Keratinocyte (primary cell): ENCODE data around the gene GRM1.

Source experiments
- EZH2 ChIP-seq: IDR thresholded peaks from one replicate; pipeline ENCODE4 v1.6.1; 2012; ENCODE audit warnings: inconsistent platforms, mild to moderate bottlenecking, low read length, moderate library complexity
- TF ChIP-seq, protein P1 (sequence below), 3 experiments: IDR thresholded peaks in 1 of 3; conservative IDR thresholded peaks in 1 of 3; optimal IDR thresholded peaks in 1 of 3; 2 replicates in 2 of 3; 3 replicates in 1 of 3; pipeline versions ENCODE3 to v1.5.1; 2011; ENCODE audit warnings: low read length in 3 of 3, mild to moderate bottlenecking in 3 of 3, moderate library complexity in 2 of 3, control low read depth in 1 of 3, inconsistent platforms in 1 of 3; ENCODE audit not compliant: insufficient read depth in 2 of 3; ENCODE audit errors: extremely low read depth in 1 of 3

DNA sequence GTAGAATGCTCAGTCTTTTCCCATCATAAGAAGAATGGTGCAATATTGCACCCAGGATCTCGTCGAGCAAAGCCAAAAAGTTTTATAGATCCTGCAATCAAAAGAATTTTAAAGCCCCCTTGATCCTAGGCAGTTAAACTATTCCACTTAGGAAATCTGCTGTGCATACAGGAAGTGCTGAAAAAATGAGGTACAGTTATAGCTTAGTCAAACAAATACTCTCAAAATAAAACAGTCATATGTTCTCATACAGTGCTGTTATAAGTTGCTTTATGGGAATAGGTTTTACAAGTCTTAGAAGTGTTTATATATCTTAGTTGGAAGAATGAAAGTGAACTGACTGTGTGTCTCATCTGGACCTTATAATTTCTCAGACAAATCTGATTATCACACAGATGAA, 282.2 kb downstream of the GRM1 start:
- TF ChIP-seq, protein P1, sequence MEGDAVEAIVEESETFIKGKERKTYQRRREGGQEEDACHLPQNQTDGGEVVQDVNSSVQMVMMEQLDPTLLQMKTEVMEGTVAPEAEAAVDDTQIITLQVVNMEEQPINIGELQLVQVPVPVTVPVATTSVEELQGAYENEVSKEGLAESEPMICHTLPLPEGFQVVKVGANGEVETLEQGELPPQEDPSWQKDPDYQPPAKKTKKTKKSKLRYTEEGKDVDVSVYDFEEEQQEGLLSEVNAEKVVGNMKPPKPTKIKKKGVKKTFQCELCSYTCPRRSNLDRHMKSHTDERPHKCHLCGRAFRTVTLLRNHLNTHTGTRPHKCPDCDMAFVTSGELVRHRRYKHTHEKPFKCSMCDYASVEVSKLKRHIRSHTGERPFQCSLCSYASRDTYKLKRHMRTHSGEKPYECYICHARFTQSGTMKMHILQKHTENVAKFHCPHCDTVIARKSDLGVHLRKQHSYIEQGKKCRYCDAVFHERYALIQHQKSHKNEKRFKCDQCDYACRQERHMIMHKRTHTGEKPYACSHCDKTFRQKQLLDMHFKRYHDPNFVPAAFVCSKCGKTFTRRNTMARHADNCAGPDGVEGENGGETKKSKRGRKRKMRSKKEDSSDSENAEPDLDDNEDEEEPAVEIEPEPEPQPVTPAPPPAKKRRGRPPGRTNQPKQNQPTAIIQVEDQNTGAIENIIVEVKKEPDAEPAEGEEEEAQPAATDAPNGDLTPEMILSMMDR (optimal IDR thresholded peaks at IDR 0.05 in 1 of 3, IDR thresholded peaks at IDR 0.05 in 1 of 3, conservative IDR thresholded peaks at IDR 0.05 in 1 of 3; ENCODE audit: extremely low read depth in 1 of 3, insufficient read depth in 2 of 3, low read length in 3 of 3): no peak
- no peak for TF ChIP-seq EZH2
